BLaER1 (cell line): ENCODE measurements around the gene RAB25.
A peak's percentile ranks its signal among the peaks of the same experiment; 100 is the strongest.

Source experiments
- H3K27ac ChIP-seq: shearing (Covaris generic); formaldehyde crosslinking; 2 replicates; pipeline ENCODE4 v1.8.1; 2022
- H3K27me3 ChIP-seq: shearing (Covaris generic); formaldehyde crosslinking; 2 replicates; pipeline ENCODE4 v1.8.1; 2022
- H3K36me3 ChIP-seq: shearing (Covaris generic); formaldehyde crosslinking; 2 replicates; pipeline ENCODE4 v1.8.1; 2022
- H3K4me1 ChIP-seq: shearing (Covaris generic); formaldehyde crosslinking; 2 replicates; pipeline ENCODE4 v1.8.1; 2022
- H3K4me2 ChIP-seq: shearing (Covaris generic); formaldehyde crosslinking; 2 replicates; pipeline ENCODE4 v1.8.1; 2022
- H3K4me3 ChIP-seq: shearing (Covaris generic); formaldehyde crosslinking; 2 replicates; pipeline ENCODE4 v1.8.1; 2022
- H3K9ac ChIP-seq: shearing (Covaris generic); formaldehyde crosslinking; 2 replicates; pipeline ENCODE4 v1.8.1; 2022
- H3K9me3 ChIP-seq: shearing (Covaris generic); formaldehyde crosslinking; 2 replicates; pipeline ENCODE4 v1.8.1; 2022
- H4K20me1 ChIP-seq: shearing (Covaris generic); formaldehyde crosslinking; 2 replicates; pipeline ENCODE4 v1.8.1; 2022
- Cebpa-rat ChIP-seq: shearing (Covaris generic); IDR thresholded peaks from 2 replicates; pipeline ENCODE4 v1.8.1; 2022

The RAB25 gene

GRCh38 chr1:156053768-156054499 lies 7.0 kb upstream of the RAB25 start, which contains the start of gene UBQLN4:
UBQLN4 (minus strand) TSS chr1:156053798; CDS start chr1:156053701, 97 bp downstream.
- Histone ChIP-seq H4K20me1 (peaks cover 18% of the 10 kb centered on the region; the same call in 1 of the 2 replicates), H3K27ac (peak within 1 kb of the TSS; percentile 98), H3K9ac (peak within 1 kb of the TSS; percentile 91), H3K4me1 (peaks cover 41% of the 10 kb centered on the region), H3K27me3 (no peaks in the 10 kb centered on the region), H3K4me3 (peak within 1 kb of the TSS; percentile 91), H3K36me3 (peaks cover 46% of the 10 kb centered on the region), H3K4me2 (peak within 1 kb of the TSS; percentile 87), H3K9me3 (no peaks in the 10 kb centered on the region)
- no peak for TF ChIP-seq Cebpa-rat

GRCh38 chr1:156054500-156055280 lies 6.3 kb upstream of the RAB25 start, which contains the start of gene LAMTOR2:
LAMTOR2 (plus strand) TSS chr1:156054782; CDS start chr1:156054890, 108 bp downstream.
- H3K36me3 ChIP-seq, result peaks cover 39% of the 10 kb centered on the region
- no peaks in the 10 kb centered on the region for H3K27me3 ChIP-seq
- TF ChIP-seq Cebpa-rat, result no peak
- peak within 1 kb of the TSS; percentile 87 for H3K4me2 ChIP-seq
- H3K4me1 ChIP-seq, result peaks cover 41% of the 10 kb centered on the region
- H3K9ac ChIP-seq, result peak within 1 kb of the TSS; percentile 91
- peak within 1 kb of the TSS; percentile 91 for H3K4me3 ChIP-seq
- no peaks in the 10 kb centered on the region for H3K9me3 ChIP-seq
- H4K20me1 ChIP-seq, result peaks cover 18% of the 10 kb centered on the region; the same call in 1 of the 2 replicates
- peak within 1 kb of the TSS; percentile 98 for H3K27ac ChIP-seq

GRCh38 chr1:156055281-156056048 lies 5.5 kb upstream of the RAB25 start:
- peaks cover 37% of the 10 kb centered on the region for H3K4me1 ChIP-seq
- H3K4me3 ChIP-seq, result peak overlapping the region; percentile 91
- H3K27ac ChIP-seq, result peak overlapping the region; percentile 98
- no peak for TF ChIP-seq Cebpa-rat
- H4K20me1 ChIP-seq, result peaks cover 18% of the 10 kb centered on the region; the same call in 1 of the 2 replicates
- no peaks in the 10 kb centered on the region for H3K9me3 ChIP-seq
- H3K27me3 ChIP-seq, result no peaks in the 10 kb centered on the region
- peaks cover 31% of the 10 kb centered on the region for H3K36me3 ChIP-seq
- peak overlapping the region; percentile 87 for H3K4me2 ChIP-seq
- peak overlapping the region; percentile 91 for H3K9ac ChIP-seq

GRCh38 chr1:156056326-156056849 lies 4.6 kb upstream of the RAB25 start:
- Histone ChIP-seq H3K27ac (no peak overlapping the region), H4K20me1 (peaks cover 14% of the 10 kb centered on the region; the same call in 1 of the 2 replicates), H3K4me2 (peak overlapping the region; percentile 87), H3K4me1 (peaks cover 34% of the 10 kb centered on the region), H3K27me3 (no peaks in the 10 kb centered on the region), H3K36me3 (peaks cover 22% of the 10 kb centered on the region), H3K9ac (no peak overlapping the region), H3K9me3 (no peaks in the 10 kb centered on the region), H3K4me3 (no peak overlapping the region)
- TF ChIP-seq Cebpa-rat, result no peak

- Histone ChIP-seq H4K20me1 (no peaks in the 10 kb centered on the region), H3K4me1 (peaks cover 34% of the 10 kb centered on the region), H3K9ac (no peak overlapping the region), H3K27ac (no peak overlapping the region), H3K36me3 (peaks cover 17% of the 10 kb centered on the region), H3K4me3 (no peak overlapping the region), H3K27me3 (no peaks in the 10 kb centered on the region), H3K4me2 (no peak overlapping the region), H3K9me3 (no peaks in the 10 kb centered on the region)
- TF ChIP-seq Cebpa-rat, result no peak
Observed at GRCh38 chr1:156062189-156062588, 1.2 kb downstream of the RAB25 start.

- H3K27ac ChIP-seq, result no peak overlapping the region
Observed at GRCh38 chr1:156063997-156064285, 3.0 kb downstream of the RAB25 start.

GRCh38 chr1:156064615-156065014 lies 3.7 kb downstream of the RAB25 start:
- H3K27ac ChIP-seq, result peak overlapping the region; percentile 5; the same call in 1 of the 2 replicates
- no peaks in the 10 kb centered on the region for H3K27me3 ChIP-seq
- no peak overlapping the region for H3K4me3 ChIP-seq
- peaks cover 34% of the 10 kb centered on the region for H3K4me1 ChIP-seq
- no peaks in the 10 kb centered on the region for H3K36me3 ChIP-seq
- TF ChIP-seq Cebpa-rat, result no peak
- no peak overlapping the region; the same call in 1 of the 2 replicates for H3K9ac ChIP-seq
- no peaks in the 10 kb centered on the region for H3K9me3 ChIP-seq
- peak overlapping the region; percentile 42; the same call in 1 of the 2 replicates for H3K4me2 ChIP-seq
- H4K20me1 ChIP-seq, result no peaks in the 10 kb centered on the region

More at GRCh38 chr1:156063997-156064285, 3.0 kb downstream of the RAB25 start:
- Histone ChIP-seq H3K4me3 (no peak overlapping the region), H3K4me1 (peaks cover 34% of the 10 kb centered on the region), H4K20me1 (no peaks in the 10 kb centered on the region), H3K9ac (no peak overlapping the region), H3K36me3 (0 out of 2 replicates have a peak, but pooled peaks cover under 1% of the 10 kb centered on the region), H3K9me3 (no peaks in the 10 kb centered on the region), H3K27me3 (no peaks in the 10 kb centered on the region), H3K4me2 (no peak overlapping the region)
- no peak for TF ChIP-seq Cebpa-rat

GRCh38 chr1:156065212-156065611 lies 4.3 kb downstream of the RAB25 start:
- Histone ChIP-seq H3K4me3 (no peak overlapping the region), H3K27me3 (no peaks in the 10 kb centered on the region), H3K4me2 (peak overlapping the region; percentile 42), H4K20me1 (0 out of 2 replicates have a peak, but pooled peaks cover 4% of the 10 kb centered on the region), H3K27ac (peak overlapping the region; percentile 5; the same call in 1 of the 2 replicates), H3K36me3 (no peaks in the 10 kb centered on the region), H3K9ac (no peak overlapping the region), H3K9me3 (no peaks in the 10 kb centered on the region), H3K4me1 (peaks cover 39% of the 10 kb centered on the region)
- no peak for TF ChIP-seq Cebpa-rat

- Histone ChIP-seq H3K4me2 (peak overlapping the region; percentile 42; the same call in 1 of the 2 replicates), H3K36me3 (no peaks in the 10 kb centered on the region), H3K9me3 (no peaks in the 10 kb centered on the region), H3K27ac (no peak overlapping the region), H3K9ac (no peak overlapping the region), H3K4me1 (peaks cover 45% of the 10 kb centered on the region), H3K4me3 (no peak overlapping the region), H4K20me1 (peaks cover 5% of the 10 kb centered on the region), H3K27me3 (no peaks in the 10 kb centered on the region)
- no peak for TF ChIP-seq Cebpa-rat
Observed at GRCh38 chr1:156065871-156066270, 4.9 kb downstream of the RAB25 start.
